Measurements from ENCODE around the gene CEACAM3.

DNA sequence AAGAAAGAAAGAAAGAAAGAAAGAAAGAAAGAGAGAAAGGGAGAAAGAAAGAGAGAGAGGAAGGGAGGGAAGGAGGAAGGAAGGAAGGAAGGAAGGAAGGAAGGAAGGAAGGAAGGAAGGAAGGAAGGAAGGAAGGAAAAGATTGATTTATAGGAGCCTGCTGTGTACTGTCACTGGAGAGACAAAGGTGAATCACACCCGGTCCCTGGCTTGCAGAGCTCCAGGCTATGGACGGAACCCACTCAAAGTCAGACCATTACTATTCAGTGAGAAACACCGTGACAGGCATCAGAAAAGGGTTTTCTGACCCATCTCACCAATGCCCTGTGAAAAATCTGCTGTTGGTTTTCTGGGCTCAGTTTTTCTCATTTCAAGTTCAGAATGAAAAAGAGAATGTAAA, 48.4 kb upstream of the CEACAM3 start:
- no peak for TF ChIP-seq EZH2 (IDR thresholded peaks at IDR 0.05; ENCODE audit: low read length, missing control alignments)
- TF ChIP-seq, protein P1, sequence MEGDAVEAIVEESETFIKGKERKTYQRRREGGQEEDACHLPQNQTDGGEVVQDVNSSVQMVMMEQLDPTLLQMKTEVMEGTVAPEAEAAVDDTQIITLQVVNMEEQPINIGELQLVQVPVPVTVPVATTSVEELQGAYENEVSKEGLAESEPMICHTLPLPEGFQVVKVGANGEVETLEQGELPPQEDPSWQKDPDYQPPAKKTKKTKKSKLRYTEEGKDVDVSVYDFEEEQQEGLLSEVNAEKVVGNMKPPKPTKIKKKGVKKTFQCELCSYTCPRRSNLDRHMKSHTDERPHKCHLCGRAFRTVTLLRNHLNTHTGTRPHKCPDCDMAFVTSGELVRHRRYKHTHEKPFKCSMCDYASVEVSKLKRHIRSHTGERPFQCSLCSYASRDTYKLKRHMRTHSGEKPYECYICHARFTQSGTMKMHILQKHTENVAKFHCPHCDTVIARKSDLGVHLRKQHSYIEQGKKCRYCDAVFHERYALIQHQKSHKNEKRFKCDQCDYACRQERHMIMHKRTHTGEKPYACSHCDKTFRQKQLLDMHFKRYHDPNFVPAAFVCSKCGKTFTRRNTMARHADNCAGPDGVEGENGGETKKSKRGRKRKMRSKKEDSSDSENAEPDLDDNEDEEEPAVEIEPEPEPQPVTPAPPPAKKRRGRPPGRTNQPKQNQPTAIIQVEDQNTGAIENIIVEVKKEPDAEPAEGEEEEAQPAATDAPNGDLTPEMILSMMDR (conservative IDR thresholded peaks at IDR 0.05 in 1 of 2, IDR thresholded peaks at IDR 0.05 in 1 of 2; ENCODE audit: low read depth in 1 of 2, low read length in 2 of 2), result no peak
